ENCODE results near the gene MEGF11.

DNA sequence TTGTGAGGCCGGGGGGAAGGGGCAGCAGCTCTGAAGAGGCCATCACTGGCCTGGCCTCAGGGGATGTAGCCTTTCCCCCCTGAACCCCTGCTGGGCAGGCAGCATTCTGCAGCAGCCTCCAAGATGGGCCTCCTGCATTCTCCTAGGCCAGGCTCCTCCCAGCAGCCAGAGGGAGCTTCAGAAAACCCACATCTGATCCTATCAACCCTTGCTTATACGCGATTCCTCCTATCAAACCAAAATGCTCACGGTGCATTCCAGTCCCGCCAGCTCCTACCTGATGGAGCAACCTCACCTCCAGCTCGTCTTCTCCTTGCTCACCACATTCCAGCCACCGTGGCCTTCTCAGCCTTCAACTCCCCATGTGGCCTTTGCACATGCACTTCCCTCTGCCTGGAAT, 85.7 kb downstream of the MEGF11 start:
- TF ChIP-seq EZH2 (IDR thresholded peaks at IDR 0.05): no peak
- TF ChIP-seq, protein P1, sequence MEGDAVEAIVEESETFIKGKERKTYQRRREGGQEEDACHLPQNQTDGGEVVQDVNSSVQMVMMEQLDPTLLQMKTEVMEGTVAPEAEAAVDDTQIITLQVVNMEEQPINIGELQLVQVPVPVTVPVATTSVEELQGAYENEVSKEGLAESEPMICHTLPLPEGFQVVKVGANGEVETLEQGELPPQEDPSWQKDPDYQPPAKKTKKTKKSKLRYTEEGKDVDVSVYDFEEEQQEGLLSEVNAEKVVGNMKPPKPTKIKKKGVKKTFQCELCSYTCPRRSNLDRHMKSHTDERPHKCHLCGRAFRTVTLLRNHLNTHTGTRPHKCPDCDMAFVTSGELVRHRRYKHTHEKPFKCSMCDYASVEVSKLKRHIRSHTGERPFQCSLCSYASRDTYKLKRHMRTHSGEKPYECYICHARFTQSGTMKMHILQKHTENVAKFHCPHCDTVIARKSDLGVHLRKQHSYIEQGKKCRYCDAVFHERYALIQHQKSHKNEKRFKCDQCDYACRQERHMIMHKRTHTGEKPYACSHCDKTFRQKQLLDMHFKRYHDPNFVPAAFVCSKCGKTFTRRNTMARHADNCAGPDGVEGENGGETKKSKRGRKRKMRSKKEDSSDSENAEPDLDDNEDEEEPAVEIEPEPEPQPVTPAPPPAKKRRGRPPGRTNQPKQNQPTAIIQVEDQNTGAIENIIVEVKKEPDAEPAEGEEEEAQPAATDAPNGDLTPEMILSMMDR (IDR thresholded peaks at IDR 0.05): no peak

Measured in neural progenitor cell (in vitro differentiated cells).